HCT116 (cell line): ENCODE results near the gene ITPR2. TPM values are rescaled to one million over a fixed set of nuclear protein-coding genes. Genes with fewer than 3 reads are reported as not detected.

Source experiments
- ATAC-seq: fragments of 200-7000 bp; cut with Tn5 transposase; 2 replicates; pipeline ENCODE4 v1.9.1; 2020; ENCODE audit warnings: mild to moderate bottlenecking, moderate library complexity
- BruUV-seq: library from RNA; stranded (reverse); fragments of 400-500 nt; replicated peaks from 2 replicates; lab custom pipeline; 2021; lab: Mats Ljungman, UMichigan
- CTCF ChIA-PET: fragments of 300-600 bp; sonication (Branson Sonifier 250); formaldehyde crosslinking; loops from one replicate; lab custom pipeline; 2021; ENCODE audit warnings: antibody characterized with exemption; lab: Charles Lee
- POLR2A ChIA-PET: fragments of 300-600, 350-600 bp; sonication (Branson Sonifier 250); formaldehyde crosslinking; loops from one replicate; lab custom pipeline; 2021; ENCODE audit warnings: antibody characterized with exemption; lab: Charles Lee
- RAD21 ChIA-PET, 2 experiments: fragments of 300-600 bp; sonication (Branson Sonifier 250); formaldehyde crosslinking; loops; one replicate each; lab custom pipeline; 2023; ENCODE audit warnings: low total read pairs in 2 of 2; ENCODE audit not compliant: uncharacterized antibody in 2 of 2, unreplicated experiment in 2 of 2, low non-redundant PET in 1 of 2; lab: Charles Lee
- DNase-seq: peaks from one replicate; pipeline ENCODE4 v3.0.0-alpha.2; 2010; ENCODE audit warnings: low read depth, low spot score
- H2AFZ ChIP-seq: fragments of 200-600 bp; shearing (Covaris generic), sonication (generic); 2 replicates; pipeline ENCODE4 v1.6.1; 2017; ENCODE audit warnings: low read depth, mixed run types, mixed read lengths, antibody characterized with exemption, low read length; ENCODE audit not compliant: poor library complexity, severe bottlenecking
- H3K27ac ChIP-seq: 2 replicates; pipeline ENCODE4 v1.5.1; 2012; ENCODE audit warnings: low read depth, low read length
- H3K27me3 ChIP-seq: fragments of 200-600 bp; sonication (generic); 2 replicates; pipeline ENCODE4 v1.6.1; 2016; ENCODE audit warnings: mixed run types, low read length, mixed read lengths; ENCODE audit not compliant: insufficient read depth
- H3K36me3 ChIP-seq, 2 experiments: fragments of 200-500 bp in 1 of 2; fragments of 200-600 bp in 1 of 2; sonication (Bioruptor generic) in 1 of 2; sonication (generic) in 1 of 2; 2 replicates each; pipeline versions ENCODE4 v1.5.1 to v1.6.1; 2014 to 2016; ENCODE audit warnings: low read length in 2 of 2, inconsistent platforms in 1 of 2, mixed read lengths in 1 of 2, mixed run types in 1 of 2; ENCODE audit not compliant: insufficient read depth in 2 of 2, control insufficient read depth in 1 of 2
- H3K4me1 ChIP-seq, 2 experiments: fragments of 200-600 bp in 1 of 2; sonication (generic) in 1 of 2; 2 replicates each; pipeline versions ENCODE4 v1.5.1 to v1.6.1; 2012 to 2017; ENCODE audit warnings: low read length in 2 of 2, inconsistent platforms in 1 of 2, mild to moderate bottlenecking in 1 of 2, mixed read lengths in 1 of 2, mixed run types in 1 of 2, moderate library complexity in 1 of 2; ENCODE audit not compliant: insufficient read depth in 2 of 2, control insufficient read depth in 1 of 2
- H3K4me2 ChIP-seq: fragments of 200-600 bp; sonication (generic); 2 replicates; pipeline ENCODE4 v1.6.1; 2017; ENCODE audit warnings: mixed run types, low read length, mixed read lengths
- H3K4me3 ChIP-seq, 2 experiments: fragments of 200-600 bp in 1 of 2; sonication (generic) in 1 of 2; replicated peaks in 1 of 2; 2 replicates each; pipeline ENCODE4 v1.5.1; 2011 to 2016; ENCODE audit warnings: low read length in 2 of 2, control low read depth in 1 of 2, low read depth in 1 of 2, mild to moderate bottlenecking in 1 of 2, mixed read lengths in 1 of 2, mixed run types in 1 of 2
- H3K79me2 ChIP-seq: fragments of 200-600 bp; sonication (generic); 2 replicates; pipeline ENCODE4 v1.6.1; 2017; ENCODE audit warnings: mild to moderate bottlenecking, mixed run types, low read length, moderate library complexity, mixed read lengths; ENCODE audit not compliant: insufficient read depth
- H3K9ac ChIP-seq: fragments of 200-600 bp; sonication (generic); 2 replicates; pipeline ENCODE4 v1.6.1; 2016; ENCODE audit warnings: low read length, mixed read lengths
- H3K9me2 ChIP-seq: fragments of 200-600 bp; sonication (generic), shearing (Covaris generic); 2 replicates; pipeline ENCODE4 v1.6.1; 2017; ENCODE audit warnings: mixed run types, mild to moderate bottlenecking, moderate library complexity; ENCODE audit not compliant: insufficient read depth
- H3K9me3 ChIP-seq, 2 experiments: fragments of 200-500 bp in 1 of 2; fragments of 200-600 bp in 1 of 2; sonication (Bioruptor generic) in 1 of 2; sonication (generic) in 1 of 2; 2 replicates each; pipeline ENCODE4 v1.6.1; 2014 to 2017; ENCODE audit warnings: low read length in 2 of 2, mixed read lengths in 2 of 2, inconsistent platforms in 1 of 2, low read depth in 1 of 2, mild to moderate bottlenecking in 1 of 2, mixed run types in 1 of 2, moderate library complexity in 1 of 2; ENCODE audit not compliant: control insufficient read depth in 1 of 2, insufficient read depth in 1 of 2
- H4K20me1 ChIP-seq: fragments of 200-600 bp; sonication (generic), shearing (Covaris generic); 2 replicates; pipeline ENCODE4 v1.6.1; 2017; ENCODE audit warnings: mixed run types, mild to moderate bottlenecking, moderate library complexity; ENCODE audit not compliant: insufficient read depth
- CBX3 ChIP-seq: IDR thresholded peaks from 2 replicates; pipeline ENCODE4 v1.6.1; 2012; ENCODE audit warnings: low read depth
- CEBPB ChIP-seq: IDR thresholded peaks from 2 replicates; pipeline ENCODE4 v1.6.1; 2012; ENCODE audit warnings: low read depth
- CTCF ChIP-seq, 3 experiments: fragments of 200-600 bp in 1 of 3; sonication (generic) in 1 of 3; IDR thresholded peaks in 2 of 3; conservative IDR thresholded peaks in 1 of 3; 2 replicates each; pipeline ENCODE4 v1.5.1; 2012 to 2017; ENCODE audit warnings: low read depth in 2 of 3, low read length in 2 of 3, antibody characterized with exemption in 1 of 3, borderline replicate concordance in 1 of 3, control low read depth in 1 of 3, mild to moderate bottlenecking in 1 of 3, mixed read lengths in 1 of 3, mixed run types in 1 of 3, moderate library complexity in 1 of 3; ENCODE audit not compliant: insufficient read depth in 1 of 3
- EGR1 ChIP-seq: IDR thresholded peaks from 2 replicates; pipeline ENCODE4 v1.6.1; 2012; ENCODE audit warnings: low read depth
- ELF1 ChIP-seq: IDR thresholded peaks from 2 replicates; pipeline ENCODE4 v1.6.1; 2012; ENCODE audit warnings: low read depth, borderline replicate concordance
- EZH2 ChIP-seq: fragments of 200-600 bp; sonication (generic); IDR thresholded peaks from 2 replicates; pipeline ENCODE4 v1.6.1; 2017; ENCODE audit warnings: antibody characterized with exemption, mixed run types
- EZH2phosphoT487 ChIP-seq: fragments of 200-600 bp; IDR thresholded peaks from 2 replicates; pipeline ENCODE4 v1.6.1; 2018; ENCODE audit warnings: antibody characterized with exemption, borderline replicate concordance
- FOSL1 ChIP-seq: IDR thresholded peaks from 2 replicates; pipeline ENCODE4 v1.6.1; 2012; ENCODE audit warnings: low read depth
- MAX ChIP-seq: IDR thresholded peaks from 2 replicates; pipeline ENCODE4 v1.6.1; 2012
- POLR2A ChIP-seq: IDR thresholded peaks from 2 replicates; pipeline ENCODE4 v1.7.0; 2011; ENCODE audit warnings: borderline replicate concordance; ENCODE audit not compliant: insufficient read depth, insufficient read length; ENCODE audit errors: extremely low read depth
- POLR2AphosphoS5 ChIP-seq: IDR thresholded peaks from 2 replicates; pipeline ENCODE4 v1.6.1; 2011; ENCODE audit warnings: mild to moderate bottlenecking, low read depth, low read length, moderate library complexity
- RAD21 ChIP-seq: IDR thresholded peaks from 2 replicates; pipeline ENCODE4 v1.6.1; 2012; ENCODE audit warnings: low read depth, mild to moderate bottlenecking
- REST ChIP-seq: IDR thresholded peaks from 2 replicates; pipeline ENCODE4 v1.6.1; 2012; ENCODE audit warnings: low read depth
- SIN3A ChIP-seq: IDR thresholded peaks from 2 replicates; pipeline ENCODE4 v1.6.1; 2012; ENCODE audit warnings: low read depth
- SP1 ChIP-seq: IDR thresholded peaks from 2 replicates; pipeline ENCODE4 v1.6.1; 2012; ENCODE audit warnings: low read depth
- SRF ChIP-seq: IDR thresholded peaks from 2 replicates; pipeline ENCODE4 v1.6.1; 2012; ENCODE audit warnings: low read depth
- TCF7L2 ChIP-seq: IDR thresholded peaks from 2 replicates; pipeline ENCODE4 v1.7.0; 2011; ENCODE audit warnings: borderline replicate concordance, inconsistent platforms; ENCODE audit not compliant: insufficient read depth, insufficient read length; ENCODE audit errors: extremely low read depth
- YY1 ChIP-seq: IDR thresholded peaks from 2 replicates; pipeline ENCODE4 v1.6.1; 2011; ENCODE audit warnings: low read length, low read depth, moderate library complexity, mild to moderate bottlenecking; ENCODE audit not compliant: insufficient replicate concordance; ENCODE audit errors: extremely low read depth
- ZFX ChIP-seq: fragments of 450-650 bp; IDR thresholded peaks from 2 replicates; pipeline ENCODE4 v1.6.1; 2017
- ZNF274 ChIP-seq: fragments of 200-500 bp; sonication (Bioruptor generic); IDR thresholded peaks from 2 replicates; pipeline ENCODE4 v1.6.1; 2014; ENCODE audit warnings: mild to moderate bottlenecking, low read depth, low read length, inconsistent platforms
- intact Hi-C: fragments of 100-400 bp; cut with micrococcal nuclease; formaldehyde crosslinking; loops from 2 replicates; pipeline ENCODE4 v1.10.0; 2022
- total RNA-seq: library from RNA; stranded (reverse); gene quantifications from one replicate; pipeline ENCODE4 v1.2.1, GENCODE V29; 2021; ENCODE audit not compliant: unreplicated experiment

ITPR2 gene
- total RNA-seq, 1 experiment from 2014 or later: 6.5 TPM

- DNase-seq: no peak
- H3K27ac ChIP-seq: no peak overlapping the region
- CTCF ChIA-PET: no interaction called here
- no peak overlapping the region for H3K4me3 ChIP-seq
- TF ChIP-seq SP1: no peak
- TF ChIP-seq POLR2AphosphoS5: no peak
- no peak for TF ChIP-seq ELF1
- TF ChIP-seq EZH2: no peak
- no peak for TF ChIP-seq ZFX
- TF ChIP-seq SRF: no peak
- no peak for TF ChIP-seq TCF7L2
- TF ChIP-seq REST: no peak
- TF ChIP-seq CTCF (IDR thresholded peaks at IDR 0.05 in 2 of 3, conservative IDR thresholded peaks at IDR 0.05 in 1 of 3; ENCODE audit: borderline replicate concordance in 1 of 3, insufficient read depth in 1 of 3, low read depth in 2 of 3, low read length in 2 of 3): no peak
- no peak for TF ChIP-seq EGR1
- TF ChIP-seq EZH2phosphoT487: no peak
- TF ChIP-seq RAD21: no peak
- TF ChIP-seq ZNF274: no peak
- TF ChIP-seq CBX3: no peak
- TF ChIP-seq CEBPB: no peak
- no peak for TF ChIP-seq YY1
- no peak for TF ChIP-seq MAX
- no peak for TF ChIP-seq POLR2A
- no peak for TF ChIP-seq SIN3A
- TF ChIP-seq FOSL1: no peak
- TF ChIP-seq, all 23 proteins: peak for 0
- no peak overlapping the region for H3K4me2 ChIP-seq
- H4K20me1 ChIP-seq: no peaks in the 10 kb centered on the region
- RAD21 ChIA-PET: no interaction called here
- H3K79me2 ChIP-seq: no peaks in the 10 kb centered on the region
- intact Hi-C loops: no loop called here
- H3K9me3 ChIP-seq: no peaks in the 10 kb centered on the region
- no peak overlapping the region for H2AFZ ChIP-seq
- H3K9ac ChIP-seq: no peak overlapping the region
- no peaks in the 10 kb centered on the region for H3K36me3 ChIP-seq
- POLR2A ChIA-PET: no interaction called here
- no peaks in the 10 kb centered on the region for H3K9me2 ChIP-seq
- no peaks in the 10 kb centered on the region for H3K27me3 ChIP-seq
- H3K4me1 ChIP-seq: no peaks in the 10 kb centered on the region
- ATAC-seq: no peak
- no TSS peak for BruUV-seq
These were observed 474.3 kb downstream of the ITPR2 start for GRCh38 chr12:26358651-26359050.
